HG03175 (cell line): ENCODE measurements around the gene BRSK2.

ENCODE experiments used
- ATAC-seq: cut with Tn5 transposase; IDR thresholded peaks from one replicate; pipeline ENCODE4 v1.9.1; 2021; ENCODE audit warnings: mild to moderate bottlenecking, moderate library complexity; ENCODE audit not compliant: unreplicated experiment

Gene BRSK2

DNA sequence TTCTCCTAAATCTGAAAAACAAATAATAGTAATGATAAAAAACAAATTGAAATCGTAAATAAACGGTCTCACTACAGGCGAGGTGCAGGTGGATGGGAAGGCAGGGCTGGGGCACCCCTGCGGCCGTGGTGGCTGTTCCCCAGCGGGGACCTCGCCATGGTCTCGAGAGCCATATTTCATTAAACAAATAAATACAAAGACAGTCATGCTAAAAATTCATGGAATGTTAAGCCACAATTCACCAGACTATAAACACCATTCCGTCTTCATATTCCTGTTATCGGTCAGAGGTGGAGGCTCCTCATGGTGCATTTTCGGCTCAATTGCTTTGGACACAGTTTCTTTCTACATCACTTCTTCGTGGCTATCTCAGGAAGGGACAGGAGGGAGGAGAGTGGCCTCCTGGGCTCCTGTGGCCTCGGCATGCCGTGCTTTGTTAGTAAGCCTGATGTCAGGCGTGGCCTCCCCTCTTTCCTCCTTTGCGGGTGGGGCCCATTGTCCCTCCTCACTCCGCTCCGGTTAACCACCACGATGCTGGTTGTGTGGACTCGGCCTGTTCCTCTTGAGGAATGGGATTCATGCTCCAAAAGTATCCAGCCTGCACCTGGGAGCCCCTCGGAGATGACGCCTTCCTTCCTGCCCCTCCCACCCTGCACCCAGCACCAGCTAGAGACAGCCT lies 16.1 kb upstream of the BRSK2 start:
- no peak for ATAC-seq

DNA sequence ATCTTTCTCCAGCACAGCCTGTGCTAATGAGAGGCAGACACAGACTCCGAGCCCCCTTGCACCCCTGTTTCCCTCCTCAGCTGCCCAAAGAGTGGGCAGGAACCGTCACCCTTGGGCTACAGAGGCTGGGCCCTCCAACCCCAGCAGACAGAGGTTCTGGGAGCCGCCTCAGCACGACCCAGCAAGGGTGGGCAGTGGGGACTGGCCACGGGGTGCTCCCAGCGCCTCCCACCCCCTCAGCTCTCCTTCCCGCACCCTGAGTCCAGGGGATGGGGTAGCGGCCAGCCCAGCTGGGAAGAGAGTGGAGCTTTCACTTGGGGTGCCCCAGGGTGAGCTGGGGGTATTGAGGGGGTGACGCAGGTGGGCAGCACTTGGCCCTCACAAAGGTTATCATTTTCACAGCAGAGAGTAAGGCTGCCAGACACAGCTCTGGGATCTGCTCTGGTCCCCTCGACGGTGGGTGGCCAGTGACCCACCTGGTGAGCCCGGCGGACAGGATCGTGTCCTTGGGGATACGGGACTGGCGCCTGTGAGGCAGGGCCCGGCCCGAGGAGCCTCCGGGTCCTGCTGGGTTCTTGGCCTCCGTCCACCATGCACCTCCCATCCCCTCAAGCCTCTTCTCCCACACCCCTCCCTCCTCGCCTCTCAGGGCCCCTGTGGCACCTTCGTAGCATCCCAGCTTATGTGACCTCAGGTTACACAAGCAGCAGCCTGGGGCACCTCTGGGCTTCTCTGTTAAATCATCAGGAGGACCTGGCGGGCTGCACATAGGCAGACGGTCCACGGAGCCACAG lies 14.4 kb upstream of the BRSK2 start:
- no peak for ATAC-seq

DNA sequence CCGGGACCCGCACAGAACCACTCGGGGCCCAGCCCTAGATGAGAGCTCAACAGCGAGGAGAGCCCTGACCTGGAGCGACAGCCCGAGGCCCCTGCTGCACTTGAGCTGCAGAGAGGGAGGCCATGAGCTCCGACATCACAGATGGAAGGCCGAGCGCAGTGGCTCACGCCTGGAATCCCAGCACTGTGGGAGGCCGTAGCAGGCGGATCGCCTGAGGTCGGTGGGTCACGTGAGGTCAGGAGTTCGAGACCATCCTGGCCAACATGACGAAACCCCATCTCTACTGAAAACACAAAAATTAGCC lies 13.8 kb upstream of the BRSK2 start:
- no peak for ATAC-seq

DNA sequence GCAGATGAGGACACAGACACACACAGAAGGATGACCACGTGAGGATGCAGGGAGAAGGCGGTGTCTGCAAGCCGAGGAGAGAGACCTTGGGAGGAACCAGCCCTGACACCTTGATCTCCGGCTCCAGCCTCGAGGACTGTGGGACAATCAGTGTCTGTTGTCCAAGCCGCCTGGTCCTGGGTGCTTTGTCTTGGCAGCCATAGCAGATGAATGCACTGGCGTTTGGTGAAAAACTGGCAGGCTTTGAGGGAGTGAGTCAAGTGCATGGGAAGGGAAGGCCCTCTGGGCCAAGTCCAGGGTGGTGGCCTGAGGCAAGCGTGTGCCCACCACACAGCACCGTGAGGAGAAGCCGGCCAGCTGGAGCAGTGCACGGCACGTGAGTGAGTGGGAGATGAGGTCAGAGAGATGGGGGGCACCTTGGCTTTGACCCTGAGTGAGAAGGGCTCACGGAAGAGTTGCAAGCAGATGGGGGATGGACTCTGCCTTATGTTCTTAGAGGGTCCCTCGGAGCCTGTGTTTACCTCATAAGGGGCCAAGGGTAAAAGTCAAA lies 12.4 kb upstream of the BRSK2 start:
- ATAC-seq: no peak

DNA sequence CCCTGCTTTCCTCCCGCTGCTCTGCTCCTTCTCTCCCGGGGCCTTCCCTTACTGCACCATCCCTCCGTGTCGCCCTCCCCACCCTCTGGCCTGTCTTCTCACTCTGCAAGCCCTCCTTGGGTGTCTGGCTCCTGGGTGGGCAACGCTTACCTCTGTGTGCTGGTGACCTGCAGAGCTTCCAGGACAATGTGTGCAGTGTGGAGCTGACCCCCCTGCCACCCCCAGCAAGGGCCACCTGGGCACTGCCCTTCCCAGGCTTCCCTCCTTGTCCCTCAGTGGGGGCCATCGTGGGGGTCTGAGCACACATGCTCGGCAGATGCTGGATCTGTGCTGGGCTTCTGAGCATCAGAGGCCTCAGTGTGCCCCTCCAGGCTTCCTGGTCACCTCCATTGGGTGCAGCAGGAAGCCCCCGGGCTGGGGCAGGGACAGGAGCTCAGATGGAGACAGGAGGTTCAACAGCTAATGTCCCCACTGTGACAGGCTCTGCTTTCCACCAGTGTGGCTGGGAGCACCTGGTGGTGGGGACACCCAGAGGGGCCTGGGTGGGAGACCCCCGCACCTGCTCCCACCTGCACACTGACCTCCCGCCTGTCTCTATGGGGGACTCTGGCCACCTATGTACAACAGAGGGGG lies 7.8 kb upstream of the BRSK2 start:
- no peak for ATAC-seq

DNA sequence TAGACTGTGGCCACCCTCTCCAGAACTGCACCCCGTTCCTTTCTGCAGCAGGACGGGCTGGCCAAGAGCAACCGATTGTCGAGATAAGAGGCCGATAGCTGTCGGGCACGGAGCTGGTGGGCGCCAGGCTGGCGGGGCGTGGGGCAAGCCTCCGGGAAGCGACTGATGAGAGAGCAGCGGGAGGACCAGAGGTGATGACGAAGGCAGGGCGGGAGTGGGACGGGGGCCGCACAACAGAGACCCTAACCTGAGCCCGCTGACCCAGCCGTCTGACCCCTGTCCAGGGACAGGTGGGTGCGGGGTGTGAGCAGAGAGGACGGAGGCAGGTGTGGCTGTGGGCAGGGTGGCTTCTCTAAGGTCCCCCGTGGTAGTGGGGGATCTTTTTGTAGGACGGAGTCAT lies 7.3 kb upstream of the BRSK2 start:
- no peak for ATAC-seq

DNA sequence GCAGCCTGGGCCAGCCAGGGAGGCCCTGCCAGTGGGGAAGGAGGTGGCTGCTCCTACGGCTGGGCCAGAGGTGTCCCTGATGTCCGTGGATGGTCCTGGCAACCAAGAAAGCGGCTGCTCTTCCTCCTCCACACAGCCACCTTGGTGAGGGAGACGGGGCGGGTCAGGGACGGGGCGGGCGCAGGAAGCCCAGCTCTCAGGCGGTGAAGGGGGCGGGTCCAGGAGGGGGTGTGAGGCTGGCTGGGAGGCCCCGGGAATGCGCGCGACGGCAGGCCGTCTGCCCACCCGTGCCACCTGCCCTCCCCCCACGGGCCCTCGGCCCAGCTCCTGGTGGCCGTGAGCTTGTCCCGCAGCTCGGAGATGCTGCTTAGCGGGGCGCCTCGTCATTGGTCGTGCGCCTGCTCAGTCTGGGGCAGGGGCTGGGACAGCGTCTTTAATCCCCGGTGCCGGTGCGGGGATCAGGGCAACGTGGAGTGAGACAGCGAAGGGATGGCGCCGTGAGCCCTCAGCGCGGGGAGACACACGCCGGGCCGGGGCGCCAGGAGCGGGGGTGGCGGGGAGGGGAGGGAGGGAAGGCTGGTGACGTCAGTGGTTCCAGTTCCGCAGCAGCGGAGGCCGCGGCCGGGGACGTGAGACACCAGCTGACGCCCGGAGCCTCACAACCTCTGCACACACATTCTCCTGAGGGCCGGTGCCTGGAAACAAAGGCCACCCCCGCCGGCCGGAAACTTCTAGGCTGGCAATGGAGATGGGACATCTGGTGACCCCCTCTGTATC lies 6.7 kb upstream of the BRSK2 start:
- ATAC-seq: peak; percentile 83

DNA sequence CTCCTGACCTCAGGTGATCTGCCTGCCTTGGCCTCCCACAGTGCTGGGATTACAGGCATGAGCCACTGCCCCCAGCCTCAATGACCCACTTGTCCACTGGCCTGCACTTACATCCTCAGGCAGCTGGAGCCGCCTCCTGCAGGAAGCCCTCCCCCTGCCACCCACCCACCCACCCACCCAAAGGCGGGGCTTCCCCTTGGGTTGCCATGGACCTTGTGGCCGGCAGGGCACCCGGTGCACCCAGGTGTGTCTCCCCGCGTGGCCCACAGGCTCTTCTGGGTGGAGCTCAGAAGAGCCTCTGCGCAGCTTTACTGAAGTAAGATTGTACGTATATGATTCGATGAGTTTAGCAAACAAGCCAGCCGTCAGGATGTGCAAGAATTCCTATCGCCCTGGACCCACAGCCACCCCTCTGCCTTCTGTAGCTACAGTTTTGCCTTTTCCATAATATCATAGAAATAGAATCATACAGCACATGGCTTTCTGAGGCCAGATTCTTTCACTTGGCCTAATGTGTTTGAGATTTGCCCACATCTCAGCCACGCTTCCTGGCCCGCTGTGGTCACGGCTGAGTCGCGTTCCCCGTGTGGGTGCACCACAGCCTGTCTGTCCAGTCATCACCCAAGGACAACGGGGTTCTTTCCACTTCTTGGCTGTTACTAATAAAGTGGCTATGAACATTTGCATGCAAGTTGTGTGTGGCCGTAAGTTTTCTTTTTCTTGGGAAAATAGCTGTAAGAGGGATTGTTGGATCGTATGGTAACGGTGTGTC lies 5.3 kb upstream of the BRSK2 start:
- ATAC-seq: no peak

DNA sequence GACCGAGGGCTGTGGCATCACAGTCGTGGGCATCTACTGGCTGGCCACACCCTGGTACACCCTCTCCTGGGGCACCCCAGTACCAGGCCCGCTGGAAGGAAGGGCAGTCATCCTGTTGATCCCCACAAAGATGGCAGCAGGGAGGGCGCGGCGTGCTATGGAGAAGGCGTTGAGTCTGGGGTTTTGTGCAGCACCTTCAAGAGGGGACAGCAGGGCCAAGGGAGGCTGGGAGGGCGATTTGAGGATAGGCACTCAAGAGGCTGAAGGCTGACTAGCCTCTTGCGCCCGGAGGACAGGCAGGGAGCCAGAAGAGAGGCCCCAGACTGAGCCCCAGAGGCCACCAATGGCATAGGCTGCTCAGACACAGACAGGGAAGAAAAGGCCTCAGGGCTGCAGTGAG lies 2.2 kb upstream of the BRSK2 start:
- no peak for ATAC-seq

DNA sequence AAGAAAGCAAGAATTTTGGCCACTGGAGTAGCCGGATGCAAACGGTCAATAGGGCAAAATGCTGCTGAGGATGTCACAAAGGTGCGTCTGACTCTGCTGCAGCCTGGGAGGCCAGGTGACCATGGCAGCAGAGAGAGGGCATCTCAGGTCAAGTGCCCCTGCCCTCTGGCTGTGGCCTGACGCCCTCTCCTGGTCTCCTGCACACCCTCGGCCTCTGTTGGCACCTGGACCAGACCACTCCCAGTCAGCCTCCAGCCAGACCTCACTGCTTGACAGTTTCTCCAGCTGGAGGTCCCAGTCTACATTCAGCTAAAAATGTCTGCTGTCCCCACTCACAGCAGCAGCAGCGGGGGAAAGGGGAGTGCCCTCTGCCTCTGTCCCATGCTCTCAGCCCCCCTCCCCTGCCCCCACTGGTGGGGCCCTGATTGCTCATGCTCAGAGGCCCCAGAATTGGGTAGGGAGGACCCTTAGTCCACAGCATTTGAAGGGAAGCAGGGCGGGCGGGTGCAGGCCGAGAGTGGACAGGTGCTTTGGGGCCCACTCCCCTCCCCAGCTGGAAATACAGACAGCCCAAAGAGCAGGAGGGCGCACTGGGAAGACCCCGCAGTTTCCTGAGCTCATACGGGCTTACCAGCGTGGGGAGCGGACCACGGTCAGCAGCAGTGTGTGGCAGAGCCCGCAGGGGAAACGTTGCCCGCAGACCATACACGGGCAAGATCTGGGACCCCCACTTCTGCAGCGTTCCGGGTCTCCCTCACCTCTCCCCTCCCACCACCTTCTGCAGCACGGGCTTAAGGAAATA lies 1.6 kb upstream of the BRSK2 start:
- ATAC-seq: no peak

DNA sequence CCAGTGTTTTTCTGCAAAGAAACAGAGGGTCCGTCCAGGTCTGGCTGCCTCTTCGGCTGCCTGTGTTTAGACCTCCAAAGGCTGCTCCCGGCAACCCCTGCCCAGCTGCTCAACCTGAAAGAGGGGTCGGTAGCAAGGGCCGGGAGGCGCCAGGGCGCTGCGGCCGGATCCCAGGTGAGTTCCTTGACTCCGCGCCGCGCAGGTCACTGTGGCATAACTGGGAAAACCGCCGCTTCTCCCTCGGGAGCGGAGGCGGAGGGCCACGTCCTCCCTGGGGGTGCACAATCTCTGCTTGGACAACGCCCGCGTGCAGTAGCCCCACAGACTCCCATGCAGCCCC lies 1.0 kb upstream of the BRSK2 start:
- ATAC-seq: no peak

DNA sequence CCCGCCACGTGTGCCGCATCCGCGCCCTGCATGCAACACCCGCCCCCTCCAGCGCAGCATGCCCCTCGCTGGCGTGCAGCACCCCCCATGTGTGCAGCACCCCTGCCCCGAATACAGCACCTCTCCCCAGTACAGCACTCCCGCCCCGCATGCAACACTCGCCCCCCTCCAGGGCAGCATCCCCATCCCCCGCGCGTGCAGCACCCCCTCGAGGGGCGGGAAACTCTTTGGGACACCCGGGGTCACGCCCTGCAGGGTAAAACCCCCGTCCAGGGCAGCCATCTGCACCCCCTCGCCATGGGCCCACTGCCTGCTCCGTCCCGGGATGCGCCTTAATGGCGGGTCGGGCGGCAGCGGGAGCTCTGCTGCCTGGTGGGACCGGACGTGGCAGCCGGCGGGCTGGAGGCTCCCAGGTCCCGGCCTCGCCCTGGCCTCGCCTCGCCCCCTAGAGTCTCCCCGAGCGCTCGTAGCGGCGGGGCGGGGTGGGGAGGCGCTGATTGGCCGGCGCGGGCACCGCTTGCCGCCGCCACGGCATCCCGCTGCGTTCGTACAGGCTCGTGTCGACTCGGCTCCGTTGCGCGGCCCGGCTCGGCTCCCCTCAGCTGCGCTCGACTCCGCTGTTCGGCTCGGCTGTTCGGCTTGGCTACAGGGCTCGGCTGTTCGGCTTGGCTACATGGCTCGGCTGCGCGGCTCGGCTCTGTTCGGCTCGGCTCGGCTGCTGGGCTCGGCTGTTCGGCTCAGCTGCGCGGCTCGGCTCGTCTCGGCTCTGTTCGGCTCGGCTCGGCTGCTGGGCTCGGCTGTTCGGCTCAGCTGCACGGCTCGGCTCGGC lies 417 bp upstream of the BRSK2 start:
- peak; percentile 96 for ATAC-seq

DNA sequence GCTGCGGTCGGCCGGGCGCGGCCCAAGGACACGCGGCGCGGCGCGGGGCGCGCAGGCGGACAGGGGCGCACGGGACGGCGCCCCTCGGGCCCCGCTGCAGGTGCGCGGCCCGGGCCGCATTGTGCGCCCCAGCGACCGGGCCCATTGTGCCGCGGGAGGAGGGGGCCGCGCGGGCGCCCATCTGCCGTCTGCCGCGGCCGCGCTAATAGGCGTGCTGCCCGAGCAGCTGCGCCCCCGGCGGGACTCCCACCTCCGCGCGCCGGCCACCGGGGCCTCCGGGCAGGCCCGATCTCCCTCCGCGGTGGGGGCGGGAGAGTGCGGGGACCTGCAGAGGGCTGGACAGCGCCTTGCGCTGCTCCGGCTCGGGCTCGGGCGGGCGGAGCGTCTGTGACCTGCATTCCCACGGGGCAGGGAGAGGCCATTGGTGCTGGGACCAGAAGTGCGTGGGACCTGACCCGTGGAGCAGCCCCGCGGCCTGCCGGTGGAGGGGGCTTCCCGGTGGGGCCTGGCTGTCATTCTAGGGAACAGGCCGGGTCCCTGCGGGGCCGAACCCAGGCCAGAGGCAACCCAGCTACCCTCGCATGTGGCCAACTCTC lies 933 bp downstream of the BRSK2 start:
- ATAC-seq: no peak

DNA sequence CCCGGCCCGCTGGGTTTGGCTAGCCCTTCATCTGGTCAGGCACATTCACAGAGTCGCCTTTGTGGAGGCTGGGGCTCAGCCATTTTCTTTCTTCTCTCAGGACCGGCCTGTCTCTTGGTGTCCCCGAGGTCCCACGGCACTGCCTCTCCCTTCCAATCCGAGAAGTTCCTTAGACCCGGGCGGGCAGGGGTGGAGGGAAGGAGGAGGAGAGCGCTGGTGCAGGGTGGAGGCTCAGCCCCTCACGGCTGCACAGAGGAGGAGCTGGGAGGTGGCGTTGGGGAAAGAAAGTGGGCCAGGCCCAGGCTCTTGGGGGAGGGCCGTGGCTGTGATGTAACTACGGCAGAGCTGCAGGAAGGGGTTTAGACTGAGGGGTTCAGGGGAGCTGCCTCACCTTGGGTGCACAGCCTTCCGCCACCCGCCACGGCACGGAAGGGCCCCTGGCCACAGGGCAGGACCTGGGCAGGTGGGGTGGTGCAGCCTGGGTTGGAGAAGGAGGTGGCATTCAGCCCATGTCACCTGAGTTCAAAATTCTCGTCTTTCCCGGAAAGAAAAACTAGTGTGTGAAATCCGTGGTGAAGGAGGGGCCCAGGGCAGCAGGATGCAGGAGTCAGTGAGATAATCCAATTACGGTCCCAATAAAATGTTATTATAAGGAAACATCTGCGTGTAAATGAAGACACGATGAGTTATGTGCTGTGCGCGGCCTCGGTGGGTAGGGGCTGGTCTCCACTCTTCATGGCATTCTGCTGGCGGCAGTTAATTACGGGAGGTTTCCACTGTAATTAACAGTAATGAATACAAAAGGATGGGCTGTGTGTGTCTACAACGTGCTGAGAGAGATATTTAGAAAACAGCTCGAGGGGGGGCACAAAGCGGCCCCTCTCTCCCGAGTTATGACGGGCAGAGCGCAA lies 1.7 kb downstream of the BRSK2 start:
- no peak for ATAC-seq

DNA sequence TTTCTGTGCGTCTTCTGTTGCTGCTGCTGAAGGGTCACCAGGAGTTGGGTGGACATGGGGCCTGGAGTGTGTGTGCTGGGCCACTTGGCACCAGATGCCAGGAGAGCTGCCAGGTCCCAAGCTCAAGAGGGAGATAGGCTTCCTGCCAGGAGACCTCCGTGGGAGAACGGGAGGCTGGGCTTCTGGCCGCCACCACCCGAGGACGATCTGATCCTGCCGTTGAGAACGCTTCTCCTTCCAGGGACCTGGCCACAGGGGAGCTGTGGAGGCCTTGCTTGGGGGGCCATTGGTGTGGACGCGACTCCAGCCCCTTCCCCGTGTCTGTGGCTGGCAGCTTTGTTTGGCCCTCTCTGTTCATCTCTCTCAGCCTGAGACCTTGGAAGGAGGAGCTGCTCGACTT lies 2.4 kb downstream of the BRSK2 start:
- no peak for ATAC-seq

DNA sequence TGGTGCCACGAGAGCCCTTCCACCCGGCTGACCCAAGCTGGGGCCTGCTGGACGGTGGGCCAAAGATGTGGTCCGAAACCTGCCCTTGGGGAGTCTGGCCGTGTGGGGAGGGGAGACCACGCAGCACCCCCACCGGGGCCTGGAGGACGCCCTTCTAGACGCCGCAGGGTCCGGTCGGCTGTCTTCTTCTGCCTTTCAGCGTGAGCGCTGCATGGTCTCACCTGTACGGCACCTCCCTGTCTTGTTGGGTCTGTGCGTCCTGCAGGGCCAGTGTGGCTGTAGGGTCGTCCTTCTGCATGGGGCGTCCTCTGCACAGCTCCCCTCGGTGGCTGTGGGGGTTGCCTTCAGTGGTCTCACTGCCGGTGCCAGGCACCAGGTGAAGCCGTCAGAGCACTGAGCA lies 2.8 kb downstream of the BRSK2 start:
- no peak for ATAC-seq

DNA sequence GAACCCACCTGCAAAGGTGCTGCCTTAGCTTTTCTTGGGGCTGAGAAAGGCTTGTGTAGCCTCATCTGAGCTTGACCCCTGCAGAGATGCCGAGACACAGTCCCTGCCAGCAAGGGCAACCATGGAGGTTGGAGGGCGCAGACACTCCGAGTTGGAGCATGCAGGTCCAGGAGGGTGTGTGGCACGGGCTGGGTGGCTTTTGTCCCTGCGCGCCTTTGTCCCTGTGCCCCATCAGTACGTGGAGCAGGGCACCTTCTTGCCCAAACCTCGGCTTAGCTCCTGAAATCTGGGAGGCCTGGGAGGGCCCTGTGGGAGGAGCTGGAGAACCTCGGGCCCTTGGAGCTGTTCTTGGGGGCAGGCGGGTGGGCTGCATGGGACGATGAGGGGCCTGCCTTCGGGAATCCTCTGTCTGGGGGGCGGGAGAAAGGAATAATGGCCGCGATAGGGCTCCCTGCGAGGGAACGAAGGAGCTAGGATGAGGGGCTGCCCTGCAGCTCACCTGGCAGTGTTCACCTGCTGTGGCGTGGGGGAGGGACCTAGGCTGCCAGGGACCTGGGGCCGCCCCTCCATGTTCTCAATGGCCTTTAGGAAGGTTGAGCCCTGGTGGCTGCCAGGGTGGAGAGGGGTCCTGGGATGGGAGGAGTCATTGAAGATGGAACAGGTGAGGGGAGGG lies 3.4 kb downstream of the BRSK2 start:
- no peak for ATAC-seq
